ENCODE measurements around the gene KCNJ8.

DNA sequence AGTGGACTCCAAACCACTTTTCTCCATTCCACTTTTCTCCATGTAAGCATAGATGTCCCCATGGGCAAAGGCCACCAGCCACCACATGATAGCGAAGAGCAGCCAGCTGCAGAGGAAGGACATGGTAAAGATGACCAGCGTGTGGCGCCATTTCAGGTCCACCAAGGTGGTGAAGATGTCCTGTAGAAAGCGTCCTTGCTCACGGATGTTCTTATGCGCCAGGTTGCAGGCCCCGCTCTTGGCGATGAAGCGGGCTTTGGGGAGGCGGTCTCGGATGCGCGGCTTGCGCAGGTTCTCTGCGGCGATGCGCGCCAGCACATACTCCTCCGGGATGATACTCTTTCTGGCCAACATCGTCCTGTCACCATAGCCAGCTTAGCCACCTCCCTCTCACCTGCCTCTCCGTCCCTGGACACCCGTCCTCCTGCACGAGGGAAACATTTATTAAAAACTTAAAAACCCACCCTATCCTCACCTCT lies 1.2 kb downstream of the KCNJ8 start:
- TF ChIP-seq, protein P1, sequence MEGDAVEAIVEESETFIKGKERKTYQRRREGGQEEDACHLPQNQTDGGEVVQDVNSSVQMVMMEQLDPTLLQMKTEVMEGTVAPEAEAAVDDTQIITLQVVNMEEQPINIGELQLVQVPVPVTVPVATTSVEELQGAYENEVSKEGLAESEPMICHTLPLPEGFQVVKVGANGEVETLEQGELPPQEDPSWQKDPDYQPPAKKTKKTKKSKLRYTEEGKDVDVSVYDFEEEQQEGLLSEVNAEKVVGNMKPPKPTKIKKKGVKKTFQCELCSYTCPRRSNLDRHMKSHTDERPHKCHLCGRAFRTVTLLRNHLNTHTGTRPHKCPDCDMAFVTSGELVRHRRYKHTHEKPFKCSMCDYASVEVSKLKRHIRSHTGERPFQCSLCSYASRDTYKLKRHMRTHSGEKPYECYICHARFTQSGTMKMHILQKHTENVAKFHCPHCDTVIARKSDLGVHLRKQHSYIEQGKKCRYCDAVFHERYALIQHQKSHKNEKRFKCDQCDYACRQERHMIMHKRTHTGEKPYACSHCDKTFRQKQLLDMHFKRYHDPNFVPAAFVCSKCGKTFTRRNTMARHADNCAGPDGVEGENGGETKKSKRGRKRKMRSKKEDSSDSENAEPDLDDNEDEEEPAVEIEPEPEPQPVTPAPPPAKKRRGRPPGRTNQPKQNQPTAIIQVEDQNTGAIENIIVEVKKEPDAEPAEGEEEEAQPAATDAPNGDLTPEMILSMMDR (IDR thresholded peaks at IDR 0.05) = peak in 1 of 3 donors; percentile 18
- no peak for TF ChIP-seq POLR2A (IDR thresholded peaks at IDR 0.05)

Measured in breast epithelium (tissue), 3 donors.